Stimulated activated naive CD4-positive, alpha-beta T cell treated with Interleukin-2 at 50 U/mL for 16 hours (primary cell): ENCODE data around the gene SLC46A2.

Experiments
- DNase-seq: peaks from one replicate; lab custom pipeline; 2025; lab: John Stamatoyannopoulos, UW

SLC46A2 gene, protein sequence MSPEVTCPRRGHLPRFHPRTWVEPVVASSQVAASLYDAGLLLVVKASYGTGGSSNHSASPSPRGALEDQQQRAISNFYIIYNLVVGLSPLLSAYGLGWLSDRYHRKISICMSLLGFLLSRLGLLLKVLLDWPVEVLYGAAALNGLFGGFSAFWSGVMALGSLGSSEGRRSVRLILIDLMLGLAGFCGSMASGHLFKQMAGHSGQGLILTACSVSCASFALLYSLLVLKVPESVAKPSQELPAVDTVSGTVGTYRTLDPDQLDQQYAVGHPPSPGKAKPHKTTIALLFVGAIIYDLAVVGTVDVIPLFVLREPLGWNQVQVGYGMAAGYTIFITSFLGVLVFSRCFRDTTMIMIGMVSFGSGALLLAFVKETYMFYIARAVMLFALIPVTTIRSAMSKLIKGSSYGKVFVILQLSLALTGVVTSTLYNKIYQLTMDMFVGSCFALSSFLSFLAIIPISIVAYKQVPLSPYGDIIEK

DNA sequence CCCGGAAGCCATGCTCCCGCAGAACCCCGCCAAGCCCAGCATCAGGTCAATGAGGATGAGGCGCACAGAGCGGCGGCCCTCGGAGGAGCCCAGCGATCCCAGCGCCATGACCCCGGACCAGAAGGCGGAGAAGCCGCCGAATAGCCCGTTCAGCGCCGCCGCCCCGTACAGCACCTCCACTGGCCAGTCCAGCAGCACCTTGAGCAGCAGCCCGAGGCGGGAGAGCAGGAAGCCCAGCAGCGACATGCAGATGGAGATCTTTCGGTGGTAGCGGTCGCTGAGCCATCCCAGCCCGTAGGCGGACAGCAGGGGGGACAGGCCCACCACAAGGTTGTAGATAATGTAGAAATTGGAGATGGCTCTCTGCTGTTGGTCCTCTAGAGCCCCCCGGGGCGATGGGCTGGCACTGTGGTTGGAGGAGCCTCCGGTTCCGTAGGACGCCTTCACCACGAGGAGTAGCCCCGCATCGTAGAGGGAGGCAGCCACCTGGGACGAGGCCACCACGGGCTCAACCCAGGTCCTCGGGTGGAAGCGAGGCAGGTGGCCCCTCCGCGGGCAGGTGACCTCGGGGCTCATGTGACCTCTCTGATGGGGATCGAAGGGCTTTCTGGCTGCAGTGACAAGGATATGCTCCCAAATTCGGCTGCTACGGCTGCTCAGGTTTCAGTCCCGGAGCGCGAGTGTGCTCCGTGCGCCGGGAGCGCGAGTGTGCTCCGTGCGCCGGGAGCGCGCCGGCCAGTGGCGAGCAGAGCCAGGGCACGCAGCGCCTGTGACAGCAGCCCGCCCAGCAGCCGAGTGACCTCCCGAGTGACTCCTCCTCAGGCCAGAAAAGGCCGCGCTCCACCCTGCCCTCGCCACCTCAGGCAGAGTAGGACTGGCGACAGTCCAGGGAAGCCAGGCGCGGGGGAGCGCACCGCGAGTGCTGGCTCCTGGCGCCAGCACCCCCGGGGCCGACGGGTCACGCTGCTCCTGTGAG, at the start of gene SLC46A2:
Gene SLC46A2 (minus strand): TSS at position 771 of the 976 bp plus-strand sequence. CDS start 195 bp downstream, at position 576.
- DNase-seq: no peak

DNA sequence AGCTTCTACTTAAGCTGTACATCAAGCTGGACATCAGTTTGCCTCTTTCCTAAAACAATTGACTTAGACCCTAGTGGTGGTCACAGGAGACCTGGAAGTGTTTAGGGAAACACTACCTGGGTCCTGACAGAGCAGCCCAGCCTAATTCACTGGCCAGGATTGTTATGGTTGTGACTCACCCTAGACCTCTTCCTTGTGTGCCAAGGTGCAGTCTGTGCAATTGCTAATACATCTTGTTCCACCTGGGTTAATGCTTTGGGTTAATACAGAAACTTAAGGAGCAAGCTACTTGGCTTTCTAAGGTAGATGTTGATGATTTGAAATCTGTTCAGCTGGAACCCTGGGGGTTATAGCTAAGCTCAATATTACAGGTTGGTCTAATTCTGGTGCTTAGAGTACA, 48.7 kb upstream of the SLC46A2 start:
- DNase-seq: no peak

GRCh38 chr9:112933696-112934095, 43.0 kb upstream of the SLC46A2 start:
- DNase-seq: no peak

DNA sequence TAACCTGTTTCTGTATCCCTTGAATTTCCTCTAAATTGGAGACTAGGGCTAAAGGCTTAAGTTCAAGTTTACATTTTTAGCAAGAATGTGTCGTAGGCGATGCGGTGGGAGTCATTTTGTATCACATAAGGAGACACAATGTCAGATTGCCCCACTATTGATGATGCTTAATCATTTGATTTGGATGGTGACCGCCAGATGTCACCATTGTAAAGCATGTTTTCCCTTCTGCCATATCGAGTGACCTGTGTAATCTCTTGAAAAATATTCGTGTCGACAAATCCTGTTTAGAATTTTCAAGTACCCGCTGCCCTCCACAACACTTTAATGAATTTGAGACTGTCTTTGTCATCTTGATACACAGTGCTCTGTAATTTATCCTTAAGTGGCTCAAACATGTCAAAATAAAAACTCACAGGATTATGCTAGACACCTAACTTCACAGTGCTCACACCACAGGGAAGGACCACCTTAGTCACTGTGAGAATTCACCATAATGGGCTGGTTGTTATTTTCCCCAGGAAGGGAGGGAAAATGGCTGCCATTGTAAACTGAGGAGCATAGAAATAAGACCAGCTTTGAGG, 34.5 kb upstream of the SLC46A2 start:
- DNase-seq: no peak

- DNase-seq: no peak
Measured at GRCh38 chr9:112921549-112921948, 30.9 kb upstream of the SLC46A2 start.

GRCh38 chr9:112917987-112918362, 27.3 kb upstream of the SLC46A2 start:
- DNase-seq: no peak

- DNase-seq: no peak
Measured at GRCh38 chr9:112917047-112917986, 26.6 kb upstream of the SLC46A2 start.

- no peak for DNase-seq
Measured at GRCh38 chr9:112914524-112914923, 23.8 kb upstream of the SLC46A2 start.

DNA sequence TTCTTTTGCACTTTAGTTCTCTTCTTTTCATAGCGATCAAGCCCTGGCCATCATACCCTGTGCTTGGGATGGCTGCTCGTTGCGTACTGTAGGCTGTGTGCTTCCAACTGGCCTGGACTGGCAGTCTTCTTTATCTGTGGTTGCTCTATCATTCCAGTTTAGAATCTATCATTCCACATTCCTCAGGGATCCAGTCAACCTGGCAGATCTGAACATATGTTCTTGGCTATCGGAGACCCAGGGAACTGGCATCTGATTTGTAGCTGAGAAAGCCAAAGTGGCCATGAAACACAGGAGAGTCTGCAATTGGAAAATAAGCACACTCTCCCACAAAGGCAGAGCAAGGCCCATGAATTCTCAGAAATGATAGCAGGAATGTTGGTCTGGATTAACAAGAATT, 22.6 kb upstream of the SLC46A2 start:
- DNase-seq: no peak

DNA sequence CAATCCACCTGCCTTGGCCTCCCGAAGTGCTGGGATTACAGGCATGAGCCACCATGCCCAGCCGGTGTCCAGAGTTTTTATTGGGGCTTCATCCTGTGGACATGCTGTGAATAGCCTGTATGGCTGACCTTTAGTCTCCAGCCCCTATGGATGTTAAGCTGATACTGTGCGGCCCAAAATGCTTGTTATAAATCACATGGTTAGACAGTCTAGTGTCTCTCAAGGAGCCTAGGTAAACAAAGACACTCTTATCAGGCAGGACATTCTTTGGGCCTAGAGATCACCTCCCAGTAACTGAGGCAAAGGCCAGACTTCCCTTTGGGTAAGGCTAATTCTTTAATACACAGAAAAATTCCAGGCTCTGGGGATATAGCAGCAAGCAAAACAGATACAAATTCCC, 22.0 kb upstream of the SLC46A2 start:
- no peak for DNase-seq

- DNase-seq: no peak
Measured at GRCh38 chr9:112911736-112912135, 21.1 kb upstream of the SLC46A2 start.

DNA sequence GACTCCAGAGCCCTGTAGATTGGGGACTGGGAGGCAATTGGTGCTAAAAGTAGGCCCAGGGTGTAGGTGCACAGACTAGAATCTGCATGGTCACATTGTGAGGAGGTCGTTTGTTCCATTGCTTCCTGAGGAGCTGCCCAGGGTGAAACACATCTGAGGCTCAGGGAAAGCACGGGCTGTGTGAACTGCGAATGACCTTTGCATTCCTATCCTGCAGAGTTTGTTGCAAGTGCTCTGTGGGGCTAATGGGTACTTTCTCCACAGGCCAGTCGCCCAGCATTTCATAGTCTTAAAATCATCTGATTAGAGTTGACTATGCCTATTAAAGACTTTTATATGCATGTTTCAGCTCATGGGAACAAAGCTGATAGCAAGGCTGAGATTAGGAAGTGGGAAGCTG, 14.4 kb upstream of the SLC46A2 start:
- DNase-seq: no peak

DNA sequence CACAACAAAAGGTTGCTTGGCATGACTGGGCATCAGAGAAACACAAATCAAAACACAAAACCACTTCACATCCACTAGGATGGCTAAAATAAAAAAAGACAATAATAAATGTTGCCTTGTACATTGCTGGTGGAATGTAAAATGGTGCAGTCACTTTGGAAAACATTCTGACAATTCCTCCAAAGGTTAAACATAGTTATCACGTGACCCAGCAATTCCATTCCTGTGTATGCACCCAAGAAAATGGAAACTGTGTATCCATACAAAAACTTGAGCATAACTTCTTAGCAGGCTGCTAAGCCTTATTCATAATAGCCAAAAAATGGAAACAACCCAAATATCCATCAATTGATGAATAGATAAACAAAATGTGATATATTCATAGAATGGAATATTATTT, 10.2 kb upstream of the SLC46A2 start:
- no peak for DNase-seq

- DNase-seq: no peak
Measured at GRCh38 chr9:112900488-112900887, 9.8 kb upstream of the SLC46A2 start.

GRCh38 chr9:112898872-112899311, 8.2 kb upstream of the SLC46A2 start:
- DNase-seq: no peak

GRCh38 chr9:112896131-112896530, 5.5 kb upstream of the SLC46A2 start:
- DNase-seq: no peak

DNA sequence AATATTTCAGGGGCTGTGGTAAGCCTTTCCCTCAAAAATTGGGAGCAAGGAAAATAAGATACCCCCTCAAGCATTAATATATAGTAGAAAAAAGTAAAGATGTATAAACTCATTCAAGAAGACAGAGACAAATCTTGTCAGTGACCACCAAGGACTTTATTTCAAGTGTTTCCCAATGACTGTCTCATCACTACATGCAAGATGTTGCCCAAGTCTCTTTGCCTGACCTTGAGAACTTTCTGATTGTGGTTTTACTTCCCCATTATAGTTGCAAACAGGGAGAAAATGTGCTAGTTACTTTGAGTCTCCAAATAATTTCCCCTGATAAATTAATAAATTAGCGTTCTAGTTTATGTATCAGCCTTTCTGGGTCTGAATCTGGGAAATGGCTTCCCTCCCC, 4.0 kb upstream of the SLC46A2 start:
- no peak for DNase-seq

DNA sequence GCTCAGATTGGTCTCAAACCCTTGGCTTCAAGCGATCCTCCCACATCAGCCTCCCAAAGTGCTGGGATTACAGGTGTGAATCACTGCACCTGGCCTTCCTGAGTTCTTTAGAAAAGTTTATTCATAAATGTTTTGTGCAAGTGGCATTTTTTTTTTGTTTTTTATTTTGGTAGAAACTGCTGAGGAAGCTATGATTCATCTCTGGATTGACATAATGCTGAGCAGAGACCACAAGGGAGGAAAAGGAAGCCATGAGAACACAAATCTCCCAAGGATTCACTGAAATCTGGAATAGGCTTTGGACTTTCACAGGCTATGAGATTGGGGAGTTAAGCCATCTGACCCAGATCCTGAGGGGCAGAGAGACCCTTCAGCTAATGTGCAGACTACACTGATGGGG, 3.4 kb upstream of the SLC46A2 start:
- no peak for DNase-seq

DNA sequence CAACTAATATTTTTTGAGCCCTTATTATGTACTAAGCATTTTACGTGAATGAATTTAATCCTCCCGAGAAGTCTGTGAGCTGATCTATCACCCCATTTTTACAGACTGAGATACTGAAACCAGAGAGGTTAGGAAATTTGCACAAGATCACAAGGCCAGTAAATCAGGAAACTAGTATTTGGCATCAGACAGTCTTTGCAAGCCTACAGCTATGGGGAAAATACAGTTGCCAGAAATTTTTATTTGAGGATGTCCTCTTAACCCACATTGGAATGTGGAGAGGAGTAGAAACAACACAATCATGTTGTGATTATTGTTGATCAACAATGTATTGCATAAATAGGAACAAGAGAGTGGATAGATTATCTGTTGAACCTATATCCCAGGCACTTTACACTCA, 2.3 kb upstream of the SLC46A2 start:
- no peak for DNase-seq

- DNase-seq: no peak
Measured at GRCh38 chr9:112891521-112891920, 845 bp upstream of the SLC46A2 start.

- DNase-seq: no peak
Measured at GRCh38 chr9:112887381-112887780, 3.3 kb downstream of the SLC46A2 start.
